AG04449 (cell line): ENCODE measurements around the gene SP7.

Source experiments
- CTCF ChIA-PET: fragments of 350-600 bp; formaldehyde crosslinking; extraction: SDS; loops from one replicate; lab custom pipeline; 2021; ENCODE audit warnings: antibody characterized with exemption; lab: Yijun Ruan, JAX
- POLR2A ChIA-PET: fragments of 400-600, 350-600 bp; formaldehyde crosslinking; extraction: SDS; loops from one replicate; lab custom pipeline; 2020; ENCODE audit warnings: antibody characterized with exemption, inconsistent platforms; lab: Yijun Ruan, JAX
- DNase-seq: peaks from one replicate; pipeline ENCODE4 v3.0.0-alpha.2; 2010; ENCODE audit warnings: low read depth, low spot score
- H3K4me3 ChIP-seq: 2 replicates; pipeline ENCODE4 v1.5.1; 2011; ENCODE audit warnings: low read depth, mild to moderate bottlenecking, control low read depth, low read length
- TF ChIP-seq, protein P1 (sequence below): IDR thresholded peaks from one replicate; pipeline ENCODE4 v1.5.1; 2011; ENCODE audit warnings: mild to moderate bottlenecking, moderate library complexity, low read length, control low read depth, inconsistent platforms; ENCODE audit not compliant: insufficient read depth; ENCODE audit errors: missing control alignments

SP7 gene

DNA sequence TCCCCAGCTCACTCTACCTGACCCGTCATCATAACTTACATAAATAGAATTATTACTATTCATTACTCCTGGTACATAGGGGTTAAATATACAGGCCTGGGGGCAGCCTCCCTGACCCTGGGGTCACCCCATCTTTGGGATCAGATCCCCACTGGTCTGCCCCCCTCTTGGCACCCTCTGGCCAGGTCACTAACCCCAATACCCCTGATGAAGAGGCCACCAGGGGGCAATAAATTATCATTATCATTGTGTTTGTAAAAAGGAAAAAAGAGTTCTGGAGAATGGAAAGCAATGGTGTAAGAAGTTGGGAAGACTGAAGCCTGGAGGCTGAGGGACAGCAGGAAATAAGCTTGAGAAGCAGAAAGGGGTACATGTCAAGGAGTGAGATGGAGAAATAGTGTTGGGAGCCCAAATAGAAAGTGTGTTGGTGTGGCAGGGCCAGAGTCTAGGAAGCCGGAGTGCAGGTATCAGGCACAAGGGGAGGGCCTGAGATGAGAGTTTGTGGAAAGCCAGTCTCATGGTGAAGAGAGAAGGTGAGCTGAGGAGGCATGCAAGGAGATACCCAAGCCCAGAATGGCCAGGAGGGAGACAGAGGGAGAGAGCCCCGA, 8.6 kb downstream of the SP7 start:
- H3K4me3 ChIP-seq = no peak overlapping the region
- ChIA-PET POLR2A (interaction anchor here (0.6 kb wide), 1 partner anchor 129 kb away, joined by 3 read pairs; no protein-coding TSS in a partner anchor), CTCF (interaction anchor here (0.8 to 15.8 kb wide), 11 partner anchors 8 to 419 kb away, joined by 3 to 391 read pairs (median 8); partner anchors contain the start of gene SP7)
- TF ChIP-seq, protein P1, sequence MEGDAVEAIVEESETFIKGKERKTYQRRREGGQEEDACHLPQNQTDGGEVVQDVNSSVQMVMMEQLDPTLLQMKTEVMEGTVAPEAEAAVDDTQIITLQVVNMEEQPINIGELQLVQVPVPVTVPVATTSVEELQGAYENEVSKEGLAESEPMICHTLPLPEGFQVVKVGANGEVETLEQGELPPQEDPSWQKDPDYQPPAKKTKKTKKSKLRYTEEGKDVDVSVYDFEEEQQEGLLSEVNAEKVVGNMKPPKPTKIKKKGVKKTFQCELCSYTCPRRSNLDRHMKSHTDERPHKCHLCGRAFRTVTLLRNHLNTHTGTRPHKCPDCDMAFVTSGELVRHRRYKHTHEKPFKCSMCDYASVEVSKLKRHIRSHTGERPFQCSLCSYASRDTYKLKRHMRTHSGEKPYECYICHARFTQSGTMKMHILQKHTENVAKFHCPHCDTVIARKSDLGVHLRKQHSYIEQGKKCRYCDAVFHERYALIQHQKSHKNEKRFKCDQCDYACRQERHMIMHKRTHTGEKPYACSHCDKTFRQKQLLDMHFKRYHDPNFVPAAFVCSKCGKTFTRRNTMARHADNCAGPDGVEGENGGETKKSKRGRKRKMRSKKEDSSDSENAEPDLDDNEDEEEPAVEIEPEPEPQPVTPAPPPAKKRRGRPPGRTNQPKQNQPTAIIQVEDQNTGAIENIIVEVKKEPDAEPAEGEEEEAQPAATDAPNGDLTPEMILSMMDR = no peak
- DNase-seq = no peak

DNA sequence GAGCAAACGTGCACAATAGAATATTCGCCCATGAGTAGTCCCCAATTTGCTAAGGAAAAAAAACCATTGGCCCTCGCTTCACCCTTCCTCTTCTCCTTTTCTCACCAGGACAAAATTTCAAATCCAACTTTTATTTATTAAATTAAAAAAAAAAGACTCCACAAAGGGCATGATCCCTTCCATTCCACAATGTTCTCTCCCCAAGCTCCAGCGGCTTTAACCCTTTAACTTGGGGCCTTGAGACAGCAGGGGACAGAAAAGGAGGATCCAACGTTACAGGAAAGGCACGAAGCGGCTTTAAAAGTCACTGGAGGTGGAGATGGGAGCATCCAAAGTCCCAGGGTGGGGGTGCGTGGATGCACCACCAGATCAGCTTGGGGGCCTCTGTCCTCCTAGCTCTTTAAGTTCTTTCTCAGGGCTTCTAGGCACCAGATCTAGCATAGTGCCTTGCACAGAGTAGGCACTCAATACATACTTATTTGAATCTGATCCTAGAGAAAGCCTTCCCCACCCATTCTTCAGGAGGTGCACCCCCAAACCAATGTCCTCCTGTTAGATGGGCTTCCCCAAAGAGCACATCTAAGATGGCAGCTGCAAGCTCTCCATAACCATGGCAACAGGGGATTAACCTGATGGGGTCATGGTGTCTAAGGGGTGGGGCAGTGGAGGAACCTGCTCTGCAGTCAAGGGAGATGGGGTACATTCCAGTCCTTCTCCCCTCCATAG, 9.5 kb downstream of the SP7 start:
- POLR2A ChIA-PET = interaction anchor here (1.0 kb wide), 1 partner anchor 18 kb away, joined by 6 read pairs; no protein-coding TSS in a partner anchor
- TF ChIP-seq, protein P1 = no peak
- DNase-seq = no peak
- CTCF ChIA-PET = interaction anchor here (0.8 to 15.8 kb wide), 12 partner anchors 9 to 420 kb away, joined by 3 to 391 read pairs (median 7); partner anchors contain the start of gene SP7
- no peak overlapping the region for H3K4me3 ChIP-seq

DNA sequence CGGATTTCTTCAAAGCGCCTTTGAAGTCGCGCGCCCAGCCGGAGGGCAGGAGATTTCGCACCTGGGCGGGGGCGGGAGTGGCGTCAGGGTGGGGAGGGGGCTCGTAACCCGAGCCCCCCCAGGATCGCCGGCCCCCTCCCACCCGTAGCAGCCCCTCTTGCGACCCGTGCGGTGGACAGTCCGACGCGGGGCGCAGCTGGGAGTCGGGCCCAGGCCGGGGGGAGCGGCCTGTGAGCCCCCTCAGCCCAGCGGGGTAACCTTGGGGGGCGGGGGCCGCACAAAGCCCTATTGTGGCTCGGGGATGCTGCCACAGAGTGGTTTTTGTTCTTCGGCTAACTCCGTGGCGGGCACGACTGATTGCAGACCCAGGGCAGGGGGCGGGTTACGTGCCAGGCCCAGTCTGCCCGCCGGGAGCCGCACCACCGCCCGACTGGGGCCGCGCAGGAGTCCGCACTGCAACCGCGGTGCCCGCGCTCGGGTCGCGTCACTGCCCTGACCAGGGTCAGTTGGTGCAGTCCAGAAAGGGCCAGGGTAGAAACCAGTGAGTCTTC, 10.6 kb downstream of the SP7 start:
- ChIA-PET POLR2A (interaction anchor here (0.5 to 1.2 kb wide), 4 partner anchors 19 to 198 kb away, joined by 3 to 9 read pairs (median 4); partner anchors contain the start of gene TARBP2), CTCF (interaction anchor here (0.6 to 15.8 kb wide), 16 partner anchors 10 to 259 kb away, joined by 3 to 391 read pairs (median 8); partner anchors contain the start of genes AMHR2, NPFF and SP7)
- TF ChIP-seq, protein P1 = no peak
- no peak for DNase-seq
- H3K4me3 ChIP-seq = peak overlapping the region; percentile 61

DNA sequence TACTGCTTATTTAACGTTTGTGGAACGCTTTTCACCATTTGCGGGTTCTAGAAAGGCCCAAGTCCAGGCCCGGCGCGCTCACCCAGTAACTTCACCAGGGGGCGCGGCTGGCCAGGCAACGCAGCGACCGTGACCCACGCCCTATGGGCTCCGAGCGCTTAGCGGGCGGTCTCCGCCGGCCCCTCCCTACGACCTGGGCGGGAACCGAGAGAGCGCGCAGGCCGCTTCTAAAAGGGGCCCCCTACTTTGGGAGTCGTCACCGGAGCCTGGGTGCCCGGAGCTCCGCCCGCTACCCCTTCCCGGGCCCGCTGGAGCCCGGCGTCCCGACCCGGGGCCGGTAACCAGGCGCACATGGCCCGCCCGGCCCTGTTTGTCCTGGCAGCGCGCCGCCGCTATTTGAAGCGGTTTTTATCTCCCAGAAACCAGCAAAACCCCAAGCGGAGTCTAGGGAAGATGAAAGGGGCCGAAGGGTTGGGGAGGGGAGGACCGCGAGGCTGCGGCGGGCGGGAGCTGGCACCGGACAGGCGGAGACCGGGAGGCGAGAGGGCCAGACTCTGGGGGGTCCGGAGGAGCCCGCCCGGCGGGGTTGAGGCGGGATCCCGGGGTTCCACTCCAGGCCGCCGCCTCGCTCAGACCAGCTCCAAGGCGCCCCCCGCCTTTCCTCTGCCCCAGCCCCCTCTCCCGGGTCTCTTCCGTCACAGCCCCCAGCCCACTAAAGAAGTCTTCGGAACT, 11.2 kb downstream of the SP7 start:
- TF ChIP-seq, protein P1 = peak; percentile 82
- H3K4me3 ChIP-seq = peak overlapping the region; percentile 61
- DNase-seq = peak; percentile 16
- ChIA-PET POLR2A (interaction anchor here (0.5 to 1.2 kb wide), 4 partner anchors 20 to 197 kb away, joined by 3 to 9 read pairs (median 4); partner anchors contain the start of gene TARBP2), CTCF (interaction anchor here (0.6 to 15.8 kb wide), 23 partner anchors 10 to 259 kb away, joined by 3 to 391 read pairs (median 5); partner anchors contain the start of genes AMHR2, MAP3K12, MYG1 and NPFF)

GRCh38 chr12:53324113-53324778, 11.9 kb downstream of the SP7 start:
- peak overlapping the region; percentile 61 for H3K4me3 ChIP-seq
- ChIA-PET CTCF (interaction anchor here (1.0 to 15.8 kb wide), 27 partner anchors 9 to 258 kb away, joined by 3 to 391 read pairs (median 5); partner anchors contain the start of genes AMHR2, MAP3K12, MYG1 and NPFF), POLR2A (interaction anchor here (1.2 kb wide), 2 partner anchors 21 kb away, joined by 6 to 9 read pairs; no protein-coding TSS in a partner anchor)
- TF ChIP-seq, protein P1 = no peak
- no peak for DNase-seq
